AG04450 (cell line): ENCODE results near the gene SERTAD2. TPM values are rescaled to one million over a fixed set of nuclear protein-coding genes. Genes with fewer than 3 reads are reported as not detected.
A peak's percentile ranks its signal among the peaks of the same experiment; 100 is the strongest.

ENCODE experiments used
- CTCF ChIA-PET: fragments of 300-600, 350-600 bp; formaldehyde crosslinking; extraction: SDS; loops from one replicate; lab custom pipeline; 2022; ENCODE audit warnings: antibody characterized with exemption, inconsistent platforms; lab: Charles Lee
- POLR2A ChIA-PET: fragments of 350-600 bp; formaldehyde crosslinking; extraction: SDS; loops from one replicate; lab custom pipeline; 2021; ENCODE audit warnings: antibody characterized with exemption, inconsistent platforms; lab: Yijun Ruan, JAX
- DNase-seq: peaks from one replicate; pipeline ENCODE4 v3.0.0-alpha.2; 2011; ENCODE audit warnings: low read depth, low spot score
- H3K27ac ChIP-seq: one replicate; pipeline ENCODE4 v1.5.1; 2012; ENCODE audit warnings: low read depth, low read length, control low read depth
- H3K27me3 ChIP-seq: one replicate; pipeline ENCODE4 v1.6.0; 2012; ENCODE audit warnings: low read length; ENCODE audit not compliant: control insufficient read depth, insufficient read depth
- H3K4me3 ChIP-seq: 2 replicates; pipeline ENCODE4 v1.5.1; 2011; ENCODE audit warnings: mild to moderate bottlenecking, low read depth, low read length, control low read depth
- H3K9me3 ChIP-seq: 2 replicates; pipeline ENCODE4 v1.5.1; 2012; ENCODE audit warnings: low read length; ENCODE audit not compliant: control insufficient read depth, insufficient read depth
- polyA plus RNA-seq: library from polyadenylated mRNA; depleted of rRNA; stranded (reverse); fragments of >200 nt; gene quantifications from 2 replicates; pipeline ENCODE4 v1.2.3, GENCODE V29; 2011
- TF ChIP-seq, protein P1 (sequence below): IDR thresholded peaks from 2 replicates; pipeline ENCODE4 v1.5.1; 2011; ENCODE audit warnings: low read depth, low read length, control low read depth, inconsistent platforms

SERTAD2 gene
- polyA plus RNA-seq, 1 experiment: 10.1 TPM

DNA sequence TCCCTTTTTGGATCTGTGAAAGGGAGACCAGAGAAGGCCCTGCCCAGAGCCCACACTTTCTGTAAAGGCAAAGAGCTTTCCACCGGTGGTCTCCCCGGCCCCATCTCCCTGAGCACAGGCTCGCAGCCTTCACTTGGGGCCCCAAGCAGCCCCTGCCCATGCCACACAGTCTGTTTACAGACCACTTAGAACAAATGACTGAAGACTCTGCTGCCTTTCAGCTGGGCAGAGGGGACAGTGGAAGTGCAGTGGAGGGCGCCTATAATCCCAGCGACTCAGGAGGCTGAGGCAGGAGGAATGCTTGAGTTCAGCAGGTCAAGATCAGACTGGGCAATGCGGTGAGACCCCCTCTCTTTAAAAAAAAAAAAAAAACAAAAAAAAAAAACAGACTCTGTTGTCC, 28.9 kb downstream of the SERTAD2 start:
- TF ChIP-seq, protein P1, sequence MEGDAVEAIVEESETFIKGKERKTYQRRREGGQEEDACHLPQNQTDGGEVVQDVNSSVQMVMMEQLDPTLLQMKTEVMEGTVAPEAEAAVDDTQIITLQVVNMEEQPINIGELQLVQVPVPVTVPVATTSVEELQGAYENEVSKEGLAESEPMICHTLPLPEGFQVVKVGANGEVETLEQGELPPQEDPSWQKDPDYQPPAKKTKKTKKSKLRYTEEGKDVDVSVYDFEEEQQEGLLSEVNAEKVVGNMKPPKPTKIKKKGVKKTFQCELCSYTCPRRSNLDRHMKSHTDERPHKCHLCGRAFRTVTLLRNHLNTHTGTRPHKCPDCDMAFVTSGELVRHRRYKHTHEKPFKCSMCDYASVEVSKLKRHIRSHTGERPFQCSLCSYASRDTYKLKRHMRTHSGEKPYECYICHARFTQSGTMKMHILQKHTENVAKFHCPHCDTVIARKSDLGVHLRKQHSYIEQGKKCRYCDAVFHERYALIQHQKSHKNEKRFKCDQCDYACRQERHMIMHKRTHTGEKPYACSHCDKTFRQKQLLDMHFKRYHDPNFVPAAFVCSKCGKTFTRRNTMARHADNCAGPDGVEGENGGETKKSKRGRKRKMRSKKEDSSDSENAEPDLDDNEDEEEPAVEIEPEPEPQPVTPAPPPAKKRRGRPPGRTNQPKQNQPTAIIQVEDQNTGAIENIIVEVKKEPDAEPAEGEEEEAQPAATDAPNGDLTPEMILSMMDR: no peak
- ChIA-PET POLR2A (no interaction called here), CTCF (interaction anchor here (1.4 kb wide), 1 partner anchor 21 kb away, joined by 7 read pairs; no protein-coding TSS in a partner anchor)

DNA sequence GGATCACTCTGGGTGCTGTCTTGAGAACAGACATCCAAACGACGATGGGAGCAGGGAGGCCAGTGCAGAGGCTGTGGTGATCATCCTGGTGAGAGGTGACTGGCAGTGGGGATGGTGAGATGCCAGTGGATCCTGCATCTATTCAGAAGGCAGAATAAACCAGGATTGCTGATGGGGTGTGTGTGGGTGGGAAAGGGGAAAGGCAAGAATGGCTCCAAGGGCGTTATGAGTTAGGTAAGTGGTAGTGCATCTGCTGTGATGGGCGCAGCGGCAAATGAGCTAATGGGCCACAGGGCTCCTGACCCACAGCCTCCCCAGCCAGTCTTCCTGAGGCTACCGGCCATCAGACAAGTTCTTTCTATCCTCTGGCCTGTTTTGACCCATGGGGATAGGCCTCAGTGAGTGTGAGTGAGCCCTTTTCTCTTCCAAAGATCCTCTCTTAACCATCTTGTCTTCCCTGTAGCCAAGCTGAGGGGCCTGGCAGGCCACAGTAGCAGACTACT, 29.6 kb downstream of the SERTAD2 start:
- TF ChIP-seq, protein P1: no peak
- DNase-seq: no peak
- ChIA-PET CTCF (interaction anchor here (0.6 to 1.4 kb wide), 3 partner anchors 22 to 27 kb away, joined by 5 to 7 read pairs (median 6); no protein-coding TSS in a partner anchor), POLR2A (no interaction called here)
- Histone ChIP-seq H3K27me3 (peaks cover 12% of the 10 kb centered on the region), H3K4me3 (no peak overlapping the region), H3K27ac (no peak overlapping the region), H3K9me3 (no peaks in the 10 kb centered on the region)

More for the DNA sequence above, 28.9 kb downstream of the SERTAD2 start:
- DNase-seq: no peak
- no peak overlapping the region for H3K27ac ChIP-seq
- peaks cover 12% of the 10 kb centered on the region for H3K27me3 ChIP-seq
- no peak overlapping the region for H3K4me3 ChIP-seq
- H3K9me3 ChIP-seq: no peaks in the 10 kb centered on the region

DNA sequence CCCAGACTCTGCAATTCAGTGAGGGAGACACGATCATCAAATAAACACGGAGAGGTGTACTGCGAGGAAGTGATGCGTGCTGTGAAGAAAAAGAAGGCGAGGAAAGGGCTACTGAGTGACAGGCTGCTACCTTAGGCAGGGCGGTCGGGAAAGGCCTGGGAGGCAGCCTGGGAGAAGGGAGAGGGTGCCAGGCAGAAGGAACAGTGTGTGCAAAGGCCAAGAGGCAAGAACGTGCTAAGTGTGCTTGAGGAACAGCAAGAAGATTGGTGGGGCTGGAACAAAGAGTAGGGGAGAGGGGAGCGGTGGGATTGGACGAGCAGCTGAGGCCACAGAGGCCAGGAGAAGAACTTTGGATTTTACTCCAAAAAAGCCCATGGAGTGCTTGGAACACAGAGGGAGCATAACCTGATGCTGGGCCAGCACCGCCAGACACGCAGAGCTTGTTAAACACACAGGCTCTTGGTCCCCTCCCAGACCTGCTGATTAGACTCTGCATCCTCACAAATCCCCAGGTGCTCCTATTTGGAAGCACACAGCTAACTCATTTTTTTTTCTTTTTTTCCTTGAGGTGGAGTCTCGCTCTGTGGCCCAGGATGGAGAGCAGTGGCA, 30.4 kb downstream of the SERTAD2 start:
- POLR2A ChIA-PET: no interaction called here
- no peak overlapping the region for H3K4me3 ChIP-seq
- H3K27me3 ChIP-seq: peaks cover 12% of the 10 kb centered on the region
- H3K27ac ChIP-seq: no peak overlapping the region
- DNase-seq: no peak
- no peaks in the 10 kb centered on the region for H3K9me3 ChIP-seq
- CTCF ChIA-PET: interaction anchor here (0.6 to 1.0 kb wide), 2 partner anchors 23 to 26 kb away, joined by 5 to 6 read pairs; no protein-coding TSS in a partner anchor
- TF ChIP-seq, protein P1: no peak

DNA sequence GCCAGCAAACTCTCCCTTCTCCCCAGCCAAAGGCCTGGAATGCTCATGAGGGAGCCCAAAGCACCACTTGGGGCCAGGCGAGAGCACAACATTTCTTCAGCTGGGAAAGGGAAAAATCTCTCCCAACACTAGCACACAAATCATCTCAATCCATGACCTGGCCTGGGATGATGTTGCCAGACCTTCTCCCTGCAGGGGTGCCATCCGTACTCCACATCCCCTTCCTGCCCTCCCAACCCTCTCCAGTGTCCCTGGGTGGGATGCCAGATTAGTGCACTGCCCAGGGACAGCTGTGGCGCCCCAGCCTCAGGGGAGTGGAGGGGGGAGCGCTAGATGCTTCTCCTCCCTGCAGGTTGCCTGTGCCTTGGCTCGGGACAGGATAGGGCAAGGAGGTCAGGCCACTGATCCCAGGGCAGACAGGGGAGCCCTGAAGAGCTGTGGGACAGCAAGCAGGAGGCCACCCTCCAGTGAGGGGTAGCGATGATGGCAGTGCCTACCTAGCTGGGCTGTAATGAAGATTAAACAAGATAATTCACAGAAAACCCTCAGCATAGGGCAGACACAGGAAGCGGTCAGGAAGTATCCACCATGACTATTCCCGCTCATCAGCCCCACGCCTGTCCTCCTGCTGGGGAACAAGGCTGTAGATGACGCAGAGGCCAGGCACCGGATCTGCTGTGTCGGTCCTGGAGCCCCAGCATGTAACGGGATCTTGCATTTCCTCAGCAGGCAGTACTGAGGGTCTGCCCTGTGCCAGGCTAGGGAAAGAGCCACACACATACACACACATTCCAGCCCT, 31.1 kb downstream of the SERTAD2 start:
- Histone ChIP-seq H3K27me3 (peaks cover 16% of the 10 kb centered on the region), H3K27ac (no peak overlapping the region), H3K9me3 (no peaks in the 10 kb centered on the region), H3K4me3 (no peak overlapping the region)
- ChIA-PET POLR2A (interaction anchor here (0.5 kb wide), 1 partner anchor 127 kb away, joined by 3 read pairs; no protein-coding TSS in a partner anchor), CTCF (interaction anchor here (1.0 kb wide), 1 partner anchor 24 kb away, joined by 5 read pairs; no protein-coding TSS in a partner anchor)
- TF ChIP-seq, protein P1: peak; percentile 56
- no peak for DNase-seq

DNA sequence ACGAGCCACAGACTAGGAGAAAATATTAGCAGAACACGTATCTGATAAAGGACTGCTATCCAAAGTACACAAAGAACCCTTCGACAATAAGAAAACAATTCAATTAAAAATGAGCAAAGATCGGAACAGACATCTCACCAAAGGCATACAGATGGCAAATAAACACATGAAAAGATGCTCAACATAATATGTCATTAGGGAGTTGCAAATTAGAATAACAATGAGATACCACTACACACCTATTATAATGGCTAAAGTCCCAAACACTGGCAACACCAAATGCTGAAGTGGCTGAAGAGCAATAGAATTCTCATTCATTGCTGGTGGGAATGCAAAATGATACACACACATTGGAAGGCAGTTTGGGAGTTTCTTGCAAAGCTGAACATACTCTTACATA, 33.1 kb downstream of the SERTAD2 start:
- no peak overlapping the region for H3K4me3 ChIP-seq
- TF ChIP-seq, protein P1: no peak
- peaks cover 25% of the 10 kb centered on the region for H3K27me3 ChIP-seq
- ChIA-PET POLR2A (no interaction called here), CTCF (interaction anchor here (1.0 kb wide), 1 partner anchor 26 kb away, joined by 4 read pairs; no protein-coding TSS in a partner anchor)
- no peak overlapping the region for H3K27ac ChIP-seq
- H3K9me3 ChIP-seq: no peaks in the 10 kb centered on the region
- DNase-seq: no peak
